ENCODE results near the gene STRN.

Gene STRN

DNA sequence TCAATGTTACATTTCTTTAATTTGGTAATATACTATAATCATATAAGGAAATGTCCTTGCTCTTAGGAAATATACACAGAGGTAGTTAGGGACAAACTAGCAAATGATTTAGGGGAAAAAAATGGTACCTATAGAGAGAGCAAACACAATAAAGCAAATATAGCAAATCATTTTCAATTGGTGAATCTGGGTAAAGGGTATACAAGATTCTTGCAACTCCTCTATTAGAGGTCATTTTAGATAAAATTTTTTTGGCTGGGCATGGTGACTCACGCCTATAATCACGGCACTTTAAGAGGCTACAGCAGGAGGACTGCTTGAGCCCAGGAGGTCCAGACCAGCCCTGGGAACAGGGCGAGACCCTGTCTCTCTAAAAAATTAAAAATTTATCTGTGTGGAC, 44.4 kb downstream of the STRN start:
- no peak overlapping the region for H3K4me3 ChIP-seq (replicated peaks; ENCODE audit: low read depth, low read length)
- DNase-seq (ENCODE audit: low read depth), result no peak
- TF ChIP-seq CTCF (IDR thresholded peaks at IDR 0.05; ENCODE audit: low read length, missing control alignments), result no peak

GRCh38 chr2:36919041-36919837, 47.1 kb downstream of the STRN start:
- DNase-seq (ENCODE audit: low read depth), result peak; percentile 14
- H3K4me3 ChIP-seq (replicated peaks; ENCODE audit: low read depth, low read length), result no peak overlapping the region
- no peak for TF ChIP-seq CTCF (IDR thresholded peaks at IDR 0.05; ENCODE audit: low read length, missing control alignments)

DNA sequence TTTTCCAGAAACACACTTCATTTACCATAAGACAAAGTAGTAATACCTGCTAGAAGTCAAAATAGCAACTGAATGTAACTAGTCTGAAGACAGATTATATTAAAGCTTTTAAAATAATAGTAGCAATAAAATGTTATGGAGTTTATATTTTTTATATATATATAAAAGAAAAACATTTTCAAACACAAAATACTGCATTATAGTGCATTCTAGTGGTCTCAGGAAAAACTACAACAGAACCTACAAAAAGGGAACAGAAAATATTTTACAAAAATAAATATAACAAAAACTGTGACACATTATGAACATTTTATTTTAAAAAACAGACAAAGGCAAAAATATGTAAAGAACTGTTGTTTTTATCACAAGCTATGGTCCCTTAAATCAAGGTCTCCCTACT, 48.0 kb downstream of the STRN start:
- no peak for DNase-seq (ENCODE audit: low read depth)
- no peak overlapping the region for H3K4me3 ChIP-seq (replicated peaks; ENCODE audit: low read depth, low read length)
- TF ChIP-seq CTCF (IDR thresholded peaks at IDR 0.05; ENCODE audit: low read length, missing control alignments), result peak; percentile 45

DNA sequence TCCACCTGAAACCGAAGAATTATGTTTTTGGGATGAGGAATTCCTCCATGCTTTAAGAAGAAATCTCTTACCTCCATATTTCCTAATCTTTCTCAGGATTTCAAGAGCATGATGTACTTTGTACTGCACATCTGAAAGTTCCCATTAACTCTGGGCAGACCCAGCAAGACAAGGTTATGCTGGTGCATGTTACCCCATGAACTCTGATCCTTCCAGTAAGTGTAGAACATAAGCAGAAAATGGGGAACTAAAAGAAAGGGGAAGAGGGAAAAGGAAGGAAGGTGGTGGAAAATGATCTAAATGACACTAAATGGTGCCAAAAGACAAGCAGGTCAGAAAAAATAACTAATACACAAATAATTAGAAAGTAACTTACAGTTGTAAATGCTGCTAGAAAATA, 50.7 kb downstream of the STRN start:
- no peak overlapping the region for H3K4me3 ChIP-seq (replicated peaks; ENCODE audit: low read depth, low read length)
- TF ChIP-seq CTCF (IDR thresholded peaks at IDR 0.05; ENCODE audit: low read length, missing control alignments), result no peak
- no peak for DNase-seq (ENCODE audit: low read depth)

DNA sequence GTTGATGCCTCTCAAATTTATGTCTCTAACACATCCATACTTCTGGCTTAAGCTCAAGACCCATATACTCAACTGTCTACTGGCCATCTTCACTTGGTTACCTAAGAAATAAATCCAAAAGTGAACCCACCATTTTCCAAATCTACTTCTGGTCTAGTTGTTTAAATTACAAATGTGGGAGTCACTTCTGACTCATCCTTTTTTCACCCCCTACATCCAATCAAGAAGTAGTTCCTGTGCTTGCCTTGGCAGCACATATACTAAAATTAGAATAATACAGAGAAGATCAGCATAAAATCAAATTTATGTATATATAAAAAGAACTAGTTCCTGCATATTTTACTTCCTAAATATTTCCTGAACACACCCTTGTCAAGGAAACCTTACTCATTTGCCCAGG, 53.6 kb downstream of the STRN start:
- no peak overlapping the region for H3K4me3 ChIP-seq (replicated peaks; ENCODE audit: low read depth, low read length)
- DNase-seq (ENCODE audit: low read depth), result no peak
- no peak for TF ChIP-seq CTCF (IDR thresholded peaks at IDR 0.05; ENCODE audit: low read length, missing control alignments)

GRCh38 chr2:36911012-36911411, 55.3 kb downstream of the STRN start:
- DNase-seq (ENCODE audit: low read depth), result no peak
- no peak overlapping the region for H3K4me3 ChIP-seq (replicated peaks; ENCODE audit: low read depth, low read length)
- TF ChIP-seq CTCF (IDR thresholded peaks at IDR 0.05; ENCODE audit: low read length, missing control alignments), result no peak

- no peak for DNase-seq (ENCODE audit: low read depth)
- TF ChIP-seq CTCF (IDR thresholded peaks at IDR 0.05; ENCODE audit: low read length, missing control alignments), result no peak
- no peak overlapping the region for H3K4me3 ChIP-seq (replicated peaks; ENCODE audit: low read depth, low read length)
Measured at GRCh38 chr2:36906277-36906676, 60.1 kb downstream of the STRN start.
